RWPE2 (cell line): ENCODE results near the gene TPCN2.

Source experiments
- ATAC-seq: fragments of 200-7000 bp; cut with Tn5 transposase; 3 replicates; pipeline ENCODE4 v1.9.1; 2021; ENCODE audit warnings: low read depth
- DNase-seq: peaks from one replicate; pipeline ENCODE4 v3.0.0-alpha.2; 2020; ENCODE audit warnings: low spot score
- H3K27ac ChIP-seq: fragments of 450-650 bp; 2 replicates; pipeline ENCODE4 v1.5.1; 2017; ENCODE audit warnings: mild to moderate bottlenecking; ENCODE audit not compliant: poor library complexity, severe bottlenecking
- H3K27me3 ChIP-seq: fragments of 250-450 bp; sonication (Bioruptor Pico); 2 replicates; pipeline ENCODE4 v1.5.1; 2021; ENCODE audit warnings: mild to moderate bottlenecking, moderate library complexity; ENCODE audit not compliant: insufficient read depth, poor library complexity, severe bottlenecking
- H3K36me3 ChIP-seq: fragments of 250-450 bp; sonication (Bioruptor Pico); 2 replicates; pipeline ENCODE4 v1.5.1; 2020; ENCODE audit warnings: low read depth, mild to moderate bottlenecking, moderate library complexity
- H3K4me1 ChIP-seq: fragments of 250-450 bp; sonication (Bioruptor Pico); 2 replicates; pipeline ENCODE4 v1.5.1; 2021; ENCODE audit warnings: mild to moderate bottlenecking, moderate library complexity; ENCODE audit not compliant: insufficient read depth, poor library complexity, severe bottlenecking
- H3K4me3 ChIP-seq: fragments of 250-450 bp; sonication (Bioruptor Pico); 2 replicates; pipeline ENCODE4 v1.5.1; 2021; ENCODE audit warnings: mild to moderate bottlenecking, moderate library complexity; ENCODE audit not compliant: severe bottlenecking
- H3K9me3 ChIP-seq: fragments of 250-450 bp; sonication (Bioruptor Pico); 2 replicates; pipeline ENCODE4 v1.5.1; 2021; ENCODE audit warnings: mild to moderate bottlenecking, moderate library complexity; ENCODE audit not compliant: severe bottlenecking
- TF ChIP-seq, protein P1 (sequence below): fragments of 450-650 bp; IDR thresholded peaks from one replicate; pipeline ENCODE4 v1.5.1; 2017; ENCODE audit warnings: mild to moderate bottlenecking, moderate library complexity; ENCODE audit not compliant: poor library complexity, severe bottlenecking

The TPCN2 gene

DNA sequence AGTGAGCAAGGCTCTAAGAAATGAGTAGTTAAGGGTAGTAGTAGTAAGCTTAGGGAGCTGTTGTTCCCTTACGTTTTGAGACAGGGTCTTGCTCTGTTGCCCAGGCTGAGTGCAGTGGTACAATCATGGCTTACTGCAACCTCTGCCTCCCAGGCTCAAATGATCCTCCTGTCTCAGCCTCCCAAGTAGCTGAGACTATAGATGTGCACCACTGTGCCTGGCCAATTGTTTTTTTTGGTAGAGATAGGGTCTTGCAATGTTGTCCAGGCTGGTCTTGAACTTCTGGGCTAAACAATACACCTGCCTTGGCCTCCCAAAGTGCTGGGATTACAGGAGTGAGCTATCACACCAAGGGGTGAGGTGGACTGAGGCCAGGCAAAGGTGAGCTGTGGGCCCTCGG lies 117.0 kb downstream of the TPCN2 start:
- Histone ChIP-seq H3K4me3 (no peak overlapping the region), H3K27ac (no peak overlapping the region), H3K36me3 (no peaks in the 10 kb centered on the region), H3K9me3 (no peaks in the 10 kb centered on the region), H3K27me3 (no peaks in the 10 kb centered on the region), H3K4me1 (peaks cover 6% of the 10 kb centered on the region)
- no peak for DNase-seq
- TF ChIP-seq, protein P1, sequence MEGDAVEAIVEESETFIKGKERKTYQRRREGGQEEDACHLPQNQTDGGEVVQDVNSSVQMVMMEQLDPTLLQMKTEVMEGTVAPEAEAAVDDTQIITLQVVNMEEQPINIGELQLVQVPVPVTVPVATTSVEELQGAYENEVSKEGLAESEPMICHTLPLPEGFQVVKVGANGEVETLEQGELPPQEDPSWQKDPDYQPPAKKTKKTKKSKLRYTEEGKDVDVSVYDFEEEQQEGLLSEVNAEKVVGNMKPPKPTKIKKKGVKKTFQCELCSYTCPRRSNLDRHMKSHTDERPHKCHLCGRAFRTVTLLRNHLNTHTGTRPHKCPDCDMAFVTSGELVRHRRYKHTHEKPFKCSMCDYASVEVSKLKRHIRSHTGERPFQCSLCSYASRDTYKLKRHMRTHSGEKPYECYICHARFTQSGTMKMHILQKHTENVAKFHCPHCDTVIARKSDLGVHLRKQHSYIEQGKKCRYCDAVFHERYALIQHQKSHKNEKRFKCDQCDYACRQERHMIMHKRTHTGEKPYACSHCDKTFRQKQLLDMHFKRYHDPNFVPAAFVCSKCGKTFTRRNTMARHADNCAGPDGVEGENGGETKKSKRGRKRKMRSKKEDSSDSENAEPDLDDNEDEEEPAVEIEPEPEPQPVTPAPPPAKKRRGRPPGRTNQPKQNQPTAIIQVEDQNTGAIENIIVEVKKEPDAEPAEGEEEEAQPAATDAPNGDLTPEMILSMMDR = no peak
- ATAC-seq = no peak

DNA sequence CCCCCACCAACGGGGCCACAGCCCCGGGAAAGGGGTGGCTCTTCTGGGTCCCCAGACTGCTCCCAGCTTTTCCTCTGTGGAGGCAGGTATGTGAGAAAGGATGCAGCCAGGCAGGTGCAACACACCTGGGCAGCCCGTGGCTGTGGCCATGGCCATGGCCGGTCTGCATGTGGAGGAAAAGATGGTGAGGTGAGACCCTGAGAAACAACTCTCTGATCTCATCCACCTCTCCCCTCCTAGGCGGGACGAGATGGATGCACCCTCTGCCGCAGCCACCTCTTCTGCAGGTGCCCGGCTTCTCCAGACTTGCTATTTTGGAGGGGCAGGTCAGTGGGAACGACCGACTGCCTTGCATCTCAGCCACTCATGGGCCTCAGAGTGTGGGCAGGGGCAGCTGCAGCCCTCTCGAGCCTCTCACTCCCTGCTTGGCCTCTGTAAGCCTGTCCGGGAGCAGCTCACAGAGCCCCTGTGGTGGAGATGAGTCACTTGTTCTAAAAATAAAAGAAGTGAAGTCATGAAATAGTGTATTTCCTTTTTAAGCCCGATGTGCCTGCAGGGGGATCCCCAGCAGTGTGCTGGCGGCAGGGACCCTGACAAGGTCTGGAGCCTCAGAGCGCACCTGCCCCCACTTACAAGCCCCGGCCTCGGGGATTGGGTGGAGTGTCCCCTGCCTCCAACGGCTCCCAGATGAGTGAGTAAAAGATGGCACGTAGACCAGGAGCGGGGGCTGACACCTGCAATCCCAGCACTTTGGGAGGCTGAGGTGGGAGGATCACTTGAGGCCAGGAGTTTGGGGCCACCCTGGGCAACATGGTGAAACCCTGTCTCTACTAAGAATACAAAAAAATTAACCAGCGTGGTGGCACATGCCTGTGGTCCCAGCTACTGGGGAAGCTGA lies 117.7 kb downstream of the TPCN2 start:
- Histone ChIP-seq H3K36me3 (no peaks in the 10 kb centered on the region), H3K9me3 (no peaks in the 10 kb centered on the region), H3K4me1 (peaks cover 6% of the 10 kb centered on the region), H3K27ac (no peak overlapping the region), H3K4me3 (no peak overlapping the region), H3K27me3 (no peaks in the 10 kb centered on the region)
- DNase-seq = no peak
- ATAC-seq = peak; percentile 88
- TF ChIP-seq, protein P1 = peak; percentile 15

DNA sequence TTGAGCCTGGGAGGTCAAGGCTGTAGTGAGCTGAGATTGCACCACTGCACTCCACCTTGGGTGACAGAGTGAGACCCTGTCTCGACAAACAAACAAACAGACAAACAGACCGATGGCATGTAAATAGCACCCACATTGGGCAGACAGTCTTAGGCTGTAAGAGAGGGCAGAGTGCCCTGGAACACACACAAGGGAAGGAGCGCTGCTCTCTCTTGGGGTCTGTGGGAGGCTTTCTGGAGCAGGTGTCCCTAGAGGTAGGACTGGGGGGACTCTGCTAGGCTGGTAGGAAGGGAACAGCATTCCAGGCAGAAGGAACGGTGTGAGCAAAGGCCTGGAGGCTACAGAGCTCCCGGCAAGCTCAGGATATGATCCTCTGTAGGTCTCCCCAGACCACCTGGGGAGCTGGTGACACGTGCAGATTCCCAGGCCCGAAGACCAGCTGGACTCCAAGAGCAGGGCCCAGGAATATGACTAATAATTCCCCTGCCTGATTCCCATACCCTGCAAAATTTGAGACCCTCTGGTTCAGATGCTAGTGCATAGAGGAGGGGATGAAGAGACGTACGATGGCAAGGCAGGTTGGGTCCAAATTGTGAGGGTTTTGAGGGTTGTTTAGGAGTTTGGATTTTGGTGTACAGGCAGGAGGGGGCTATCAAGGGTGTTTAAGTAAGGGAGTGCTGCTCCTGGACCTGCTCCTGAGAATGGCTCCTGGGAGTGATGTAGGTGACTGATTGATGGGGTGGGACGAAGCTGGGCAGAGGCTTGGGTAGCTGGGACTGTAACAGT lies 118.6 kb downstream of the TPCN2 start:
- Histone ChIP-seq H3K27me3 (no peaks in the 10 kb centered on the region), H3K4me3 (no peak overlapping the region), H3K36me3 (no peaks in the 10 kb centered on the region), H3K9me3 (no peaks in the 10 kb centered on the region), H3K4me1 (peaks cover 6% of the 10 kb centered on the region), H3K27ac (no peak overlapping the region)
- TF ChIP-seq, protein P1 = no peak
- no peak for ATAC-seq
- no peak for DNase-seq

DNA sequence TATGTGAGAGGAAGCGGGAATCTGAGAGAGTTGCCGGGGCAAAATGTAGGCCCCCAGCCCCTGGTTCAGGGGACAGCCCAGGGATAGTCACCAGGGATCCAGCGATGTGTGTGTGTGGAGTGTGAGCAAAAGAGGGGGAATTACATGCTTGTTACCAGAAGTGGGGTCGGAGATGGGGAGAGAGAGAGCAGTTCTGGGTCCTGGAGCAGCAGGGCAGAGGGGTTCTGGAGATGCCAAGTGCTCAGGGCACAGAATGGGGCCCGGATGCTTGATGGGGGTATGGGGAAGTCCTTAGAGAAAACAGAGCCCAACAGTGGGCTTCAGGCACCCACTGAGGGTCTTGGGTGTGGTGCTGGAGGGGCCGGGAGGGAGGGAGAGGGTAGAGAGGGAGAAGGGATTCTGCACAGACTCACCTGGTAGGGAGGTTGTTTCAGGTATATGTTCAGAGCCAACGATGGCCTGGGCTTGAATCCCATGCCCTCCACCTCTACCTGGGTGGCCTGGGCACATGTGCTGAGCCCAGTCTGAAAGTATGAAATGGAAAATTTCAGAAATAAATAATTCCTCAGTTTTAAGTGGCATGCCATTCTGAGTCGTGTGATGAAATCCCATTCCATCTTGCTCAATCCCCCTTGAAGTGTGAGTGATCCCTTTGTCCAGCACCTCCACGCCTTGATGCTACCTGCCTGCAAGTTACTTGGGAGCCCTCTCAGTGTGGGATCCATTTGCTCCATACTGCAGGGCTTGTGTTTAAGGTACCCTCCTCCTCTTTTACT lies 119.4 kb downstream of the TPCN2 start:
- Histone ChIP-seq H3K4me3 (no peak overlapping the region), H3K4me1 (peaks cover 6% of the 10 kb centered on the region), H3K36me3 (no peaks in the 10 kb centered on the region), H3K9me3 (no peaks in the 10 kb centered on the region), H3K27ac (no peak overlapping the region), H3K27me3 (no peaks in the 10 kb centered on the region)
- ATAC-seq = peak; percentile 48; the same call in 2 of the 3 replicates
- DNase-seq = no peak
- TF ChIP-seq, protein P1 = no peak
